ENCODE results near the gene ENDOV.

The ENDOV gene

GRCh38 chr17:80416260-80416939, 1.4 kb downstream of the ENDOV start:
- H3K9ac ChIP-seq (ENCODE audit: low read depth, low read length) = peak overlapping the region; percentile 93; the same call in 1 of the 2 replicates
- H3K4me3 ChIP-seq (ENCODE audit: low read depth in 1 of 2, low read length in 2 of 2) = peak overlapping the region; percentile 93 to 98; a peak in 3 of 4 replicates

DNA sequence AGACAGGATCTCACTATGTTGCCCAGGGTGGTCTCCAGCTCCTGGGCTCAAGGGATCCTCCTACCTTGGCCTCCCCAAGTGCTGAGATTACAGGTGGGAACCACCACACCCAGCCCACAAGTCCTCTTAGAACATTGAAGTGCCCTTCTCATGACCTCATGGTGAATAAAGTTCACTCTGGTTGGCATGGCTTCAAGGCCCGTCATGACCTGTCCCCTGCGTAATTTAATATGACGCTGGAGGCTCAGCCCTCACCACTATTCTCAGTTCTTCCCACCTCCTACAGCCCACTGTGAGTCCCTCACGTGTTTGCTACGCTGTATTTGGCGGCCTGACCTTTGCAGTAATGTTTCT, 1.9 kb downstream of the ENDOV start:
- H3K27me3 ChIP-seq (ENCODE audit: insufficient read depth, low read length, poor library complexity) = peaks cover 4% of the 10 kb centered on the region
- H3K9me3 ChIP-seq (ENCODE audit: insufficient read depth, low read length, severe bottlenecking) = no peaks in the 10 kb centered on the region
- no peak overlapping the region for H3K4me2 ChIP-seq (ENCODE audit: insufficient read depth, low read length)
- H3K79me2 ChIP-seq (ENCODE audit: insufficient read depth, low read length) = peaks cover 15% of the 10 kb centered on the region
- TF ChIP-seq EZH2 (IDR thresholded peaks at IDR 0.05; ENCODE audit: borderline replicate concordance, low read depth, low read length, severe bottlenecking) = no peak
- no peak for TF ChIP-seq CTCF (IDR thresholded peaks at IDR 0.05; ENCODE audit: borderline replicate concordance, extremely low read depth, low read length, poor library complexity, severe bottlenecking)
- ATAC-seq (ENCODE audit: insufficient read depth, low read depth) (no peak), DNase-seq (no peak)
- H3K4me1 ChIP-seq (ENCODE audit: insufficient read depth, low read length) = peaks cover 29% of the 10 kb centered on the region
- H3K4me3 ChIP-seq (ENCODE audit: low read depth in 1 of 2, low read length in 2 of 2) = no peak overlapping the region
- peaks cover 23% of the 10 kb centered on the region for H3K36me3 ChIP-seq (ENCODE audit: insufficient read depth, low read length)
- peaks cover 18% of the 10 kb centered on the region; the same call in 1 of the 2 replicates for H4K20me1 ChIP-seq (ENCODE audit: insufficient read depth, low read length)
- H3K9ac ChIP-seq (ENCODE audit: low read depth, low read length) = no peak overlapping the region
- H2AFZ ChIP-seq (ENCODE audit: low read depth, low read length) = no peak overlapping the region
- H3K27ac ChIP-seq (ENCODE audit: low read length) = no peak overlapping the region

More at GRCh38 chr17:80416260-80416939, 1.4 kb downstream of the ENDOV start:
- Histone ChIP-seq H3K27ac (ENCODE audit: low read length) (no peak overlapping the region), H3K36me3 (ENCODE audit: insufficient read depth, low read length) (peaks cover 23% of the 10 kb centered on the region), H3K9me3 (ENCODE audit: insufficient read depth, low read length, severe bottlenecking) (no peaks in the 10 kb centered on the region), H2AFZ (ENCODE audit: low read depth, low read length) (no peak overlapping the region), H3K4me1 (ENCODE audit: insufficient read depth, low read length) (peaks cover 29% of the 10 kb centered on the region), H3K79me2 (ENCODE audit: insufficient read depth, low read length) (peaks cover 15% of the 10 kb centered on the region), H4K20me1 (ENCODE audit: insufficient read depth, low read length) (peaks cover 14% of the 10 kb centered on the region; the same call in 1 of the 2 replicates), H3K27me3 (ENCODE audit: insufficient read depth, low read length, poor library complexity) (peaks cover 4% of the 10 kb centered on the region), H3K4me2 (ENCODE audit: insufficient read depth, low read length) (peak overlapping the region; percentile 99)
- DNase-seq = no peak
- TF ChIP-seq EZH2 (IDR thresholded peaks at IDR 0.05; ENCODE audit: borderline replicate concordance, low read depth, low read length, severe bottlenecking) = no peak
- no peak for TF ChIP-seq CTCF (IDR thresholded peaks at IDR 0.05; ENCODE audit: borderline replicate concordance, extremely low read depth, low read length, poor library complexity, severe bottlenecking)
- no peak for ATAC-seq (ENCODE audit: insufficient read depth, low read depth)

GRCh38 chr17:80418589-80418988, 3.6 kb downstream of the ENDOV start:
- H3K4me2 ChIP-seq (ENCODE audit: insufficient read depth, low read length) = no peak overlapping the region
- DNase-seq (no peak), ATAC-seq (ENCODE audit: insufficient read depth, low read depth) (no peak)
- no peak overlapping the region for H3K9ac ChIP-seq (ENCODE audit: low read depth, low read length)
- H4K20me1 ChIP-seq (ENCODE audit: insufficient read depth, low read length) = peaks cover 18% of the 10 kb centered on the region; the same call in 1 of the 2 replicates
- no peak overlapping the region for H3K4me3 ChIP-seq (ENCODE audit: low read depth in 1 of 2, low read length in 2 of 2)
- peaks cover 4% of the 10 kb centered on the region for H3K27me3 ChIP-seq (ENCODE audit: insufficient read depth, low read length, poor library complexity)
- peaks cover 29% of the 10 kb centered on the region for H3K4me1 ChIP-seq (ENCODE audit: insufficient read depth, low read length)
- H3K9me3 ChIP-seq (ENCODE audit: insufficient read depth, low read length, severe bottlenecking) = no peaks in the 10 kb centered on the region
- TF ChIP-seq CTCF (IDR thresholded peaks at IDR 0.05; ENCODE audit: borderline replicate concordance, extremely low read depth, low read length, poor library complexity, severe bottlenecking) = no peak
- no peak for TF ChIP-seq EZH2 (IDR thresholded peaks at IDR 0.05; ENCODE audit: borderline replicate concordance, low read depth, low read length, severe bottlenecking)
- peaks cover 23% of the 10 kb centered on the region for H3K36me3 ChIP-seq (ENCODE audit: insufficient read depth, low read length)
- no peak overlapping the region for H3K27ac ChIP-seq (ENCODE audit: low read length)
- no peak overlapping the region for H2AFZ ChIP-seq (ENCODE audit: low read depth, low read length)
- peaks cover 15% of the 10 kb centered on the region for H3K79me2 ChIP-seq (ENCODE audit: insufficient read depth, low read length)

Measured in DND-41 (cell line).